Nephron (organoid): Measurements from ENCODE around the gene ZNF670.
"Not testable (repeated sequence)": the region's sequence is repeated elsewhere in the genome, so short reads cannot be mapped to it uniquely, and the experiment has no call there.

ENCODE experiments used
- H3K27ac Mint-ChIP-seq, 3 experiments: 2 replicates each; pipeline ENCODE4 v1.8.0; 2020; ENCODE audit warnings: mixed read lengths in 3 of 3, mild to moderate bottlenecking in 2 of 3, moderate library complexity in 1 of 3
- H3K27me3 Mint-ChIP-seq: 2 replicates; pipeline ENCODE4 v1.8.0; 2021; ENCODE audit warnings: low read depth, mild to moderate bottlenecking, moderate library complexity, mixed read lengths
- H3K36me3 Mint-ChIP-seq: 2 replicates; pipeline ENCODE4 v1.8.0; 2020; ENCODE audit warnings: low read depth, mixed read lengths
- H3K4me1 Mint-ChIP-seq: 2 replicates; pipeline ENCODE4 v1.8.0; 2020; ENCODE audit warnings: mixed read lengths
- H3K4me3 Mint-ChIP-seq, 3 experiments: 2 replicates each; pipeline ENCODE4 v1.8.0; 2020; ENCODE audit warnings: mild to moderate bottlenecking in 3 of 3, mixed read lengths in 3 of 3, moderate library complexity in 2 of 3
- H3K9me3 Mint-ChIP-seq: 2 replicates; pipeline ENCODE4 v1.8.0; 2020; ENCODE audit warnings: mixed read lengths
- CTCF ChIP-seq, 3 experiments: fragments of 200-600 bp; sonication (generic); IDR thresholded peaks; one replicate each; pipeline ENCODE4 v1.5.0; 2021; ENCODE audit warnings: antibody characterized with exemption in 3 of 3; ENCODE audit not compliant: unreplicated experiment in 3 of 3

Gene ZNF670

GRCh38 chr1:247056071-247056470 is 22.5 kb downstream of the ZNF670 start:
- Mint-ChIP-seq H3K36me3 (peaks cover 86% of the 10 kb centered on the region), H3K9me3 (peaks cover 75% of the 10 kb centered on the region), H3K4me1 (no peaks in the 10 kb centered on the region), H3K27ac (no peak overlapping the region), H3K4me3 (no peak overlapping the region), H3K27me3 (peaks cover 3% of the 10 kb centered on the region)
- TF ChIP-seq CTCF (IDR thresholded peaks at IDR 0.05; ENCODE audit: unreplicated experiment in 3 of 3) = no peak

DNA sequence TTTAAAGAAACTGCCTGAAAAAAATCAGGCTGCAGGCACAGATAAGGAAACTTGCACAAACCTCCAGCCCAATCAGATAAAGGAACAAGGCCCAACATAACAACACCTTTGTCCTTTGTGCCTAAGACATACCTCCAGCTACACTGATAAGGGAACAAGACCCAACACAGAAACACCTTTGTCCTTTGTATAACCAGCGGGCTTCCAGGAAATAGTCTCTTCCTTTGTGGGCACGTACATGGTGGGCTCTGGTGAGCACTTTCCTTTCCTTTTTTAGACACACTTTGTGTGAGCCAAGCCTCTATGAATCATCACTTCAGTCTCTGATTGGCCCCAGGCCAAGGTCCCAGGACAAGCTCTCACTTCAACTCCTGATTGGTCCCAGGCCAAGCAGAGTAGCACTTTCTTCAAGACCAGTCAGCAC is 23.6 kb downstream of the ZNF670 start:
- Mint-ChIP-seq H3K27ac (no peak overlapping the region), H3K4me1 (no peaks in the 10 kb centered on the region), H3K27me3 (peaks cover 3% of the 10 kb centered on the region), H3K4me3 (no peak overlapping the region), H3K9me3 (peaks cover 79% of the 10 kb centered on the region), H3K36me3 (peaks cover 83% of the 10 kb centered on the region)
- no peak for TF ChIP-seq CTCF (IDR thresholded peaks at IDR 0.05; ENCODE audit: unreplicated experiment in 3 of 3)

DNA sequence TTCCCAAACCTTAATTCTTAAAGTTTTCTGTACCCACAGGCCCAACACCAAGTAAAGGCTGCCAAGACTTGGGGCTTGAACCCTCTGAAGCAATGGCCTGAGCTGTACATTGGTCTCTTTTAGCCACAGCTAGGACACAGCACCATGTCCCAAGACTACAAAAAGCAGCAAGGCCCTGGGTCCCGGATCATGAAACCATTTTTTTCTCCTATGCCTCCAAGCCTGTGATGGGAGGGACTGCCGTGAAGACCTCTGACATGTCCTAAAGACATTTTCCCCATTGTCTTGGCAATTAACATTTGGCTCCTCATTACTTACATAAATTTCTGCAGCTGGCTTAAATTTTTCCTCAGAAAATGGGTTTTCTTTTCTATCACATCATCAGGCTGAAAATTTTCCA is 30.9 kb downstream of the ZNF670 start:
- H3K4me3 Mint-ChIP-seq = no peak overlapping the region
- H3K4me1 Mint-ChIP-seq = no peaks in the 10 kb centered on the region
- TF ChIP-seq CTCF (IDR thresholded peaks at IDR 0.05; ENCODE audit: unreplicated experiment in 3 of 3) = no peak
- no peaks in the 10 kb centered on the region for H3K27me3 Mint-ChIP-seq
- no peak overlapping the region for H3K27ac Mint-ChIP-seq
- H3K9me3 Mint-ChIP-seq = peaks cover 82% of the 10 kb centered on the region
- H3K36me3 Mint-ChIP-seq = peaks cover 80% of the 10 kb centered on the region

- H3K4me1 Mint-ChIP-seq = no peaks in the 10 kb centered on the region
- no peak for TF ChIP-seq CTCF (IDR thresholded peaks at IDR 0.05; ENCODE audit: unreplicated experiment in 3 of 3)
- H3K27me3 Mint-ChIP-seq = no peaks in the 10 kb centered on the region
- no peak overlapping the region for H3K4me3 Mint-ChIP-seq
- H3K27ac Mint-ChIP-seq = no peak overlapping the region
- peaks cover 82% of the 10 kb centered on the region for H3K9me3 Mint-ChIP-seq
- H3K36me3 Mint-ChIP-seq = peaks cover 80% of the 10 kb centered on the region
Measured at GRCh38 chr1:247047260-247047659, 31.4 kb downstream of the ZNF670 start.

DNA sequence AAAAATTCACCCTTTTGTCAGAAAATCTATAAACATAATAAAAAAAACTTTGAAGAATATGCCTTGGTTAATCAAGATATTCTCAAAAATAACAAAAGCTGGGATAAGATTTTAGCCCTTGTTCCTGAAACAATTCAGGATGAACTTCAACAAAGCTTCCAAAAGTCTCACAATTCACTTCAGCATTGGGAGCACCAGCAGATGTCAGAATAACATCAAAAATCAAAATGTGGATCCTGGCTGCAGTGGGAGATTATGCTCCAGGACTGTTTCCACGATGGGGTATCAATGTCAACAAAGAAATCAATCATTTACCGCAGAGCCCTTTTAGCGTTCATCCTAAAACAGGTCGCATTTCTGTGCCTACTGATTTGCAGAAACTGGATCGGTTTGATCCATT is 35.2 kb downstream of the ZNF670 start:
- H3K27me3 Mint-ChIP-seq = no peaks in the 10 kb centered on the region
- H3K27ac Mint-ChIP-seq = no peak overlapping the region
- peaks cover 74% of the 10 kb centered on the region for H3K9me3 Mint-ChIP-seq
- peaks cover 92% of the 10 kb centered on the region for H3K36me3 Mint-ChIP-seq
- no peak for TF ChIP-seq CTCF (IDR thresholded peaks at IDR 0.05; ENCODE audit: unreplicated experiment in 3 of 3)
- H3K4me3 Mint-ChIP-seq = no peak overlapping the region
- H3K4me1 Mint-ChIP-seq = no peaks in the 10 kb centered on the region

DNA sequence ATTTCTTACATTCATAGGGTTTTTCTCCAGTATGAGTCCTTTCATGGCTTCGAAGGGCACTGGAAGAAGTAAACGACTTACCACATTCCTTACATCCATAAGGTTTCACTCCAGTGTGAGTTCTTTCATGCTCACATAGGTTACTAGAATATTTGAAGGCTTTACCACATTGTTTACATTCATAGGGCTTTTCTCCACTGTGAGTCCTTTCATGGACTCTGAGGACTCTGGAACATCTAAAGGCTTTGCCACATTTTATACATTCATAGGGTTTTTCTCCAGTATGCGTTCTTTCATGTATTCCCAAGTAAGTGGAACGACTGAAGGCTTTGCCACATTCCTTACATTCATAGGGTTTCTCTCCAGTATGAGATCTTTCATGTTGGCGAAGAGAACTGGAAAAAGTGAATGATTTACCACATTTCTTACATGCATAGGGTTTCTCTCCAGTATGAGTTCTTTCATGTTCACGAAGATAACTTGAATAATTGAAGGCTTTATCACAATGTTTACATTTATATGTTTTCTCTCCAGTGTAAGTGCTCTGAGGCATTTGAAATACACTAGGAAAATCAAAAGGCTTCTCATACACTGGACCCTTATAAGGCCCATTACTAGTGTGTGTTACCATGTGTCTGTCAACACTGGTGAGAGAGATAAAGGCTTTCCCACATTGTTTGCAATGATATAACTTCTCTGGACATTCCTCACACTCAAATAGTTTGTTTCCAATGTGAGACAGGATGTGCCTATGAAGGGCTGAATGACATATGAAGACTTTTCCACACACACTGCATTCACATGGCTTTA is 40.9 kb downstream of the ZNF670 start:
- peaks cover 81% of the 10 kb centered on the region for H3K9me3 Mint-ChIP-seq
- no peak overlapping the region for H3K27ac Mint-ChIP-seq
- peaks cover 99% of the 10 kb centered on the region for H3K36me3 Mint-ChIP-seq
- H3K4me3 Mint-ChIP-seq = no peak overlapping the region
- TF ChIP-seq CTCF (IDR thresholded peaks at IDR 0.05; ENCODE audit: unreplicated experiment in 3 of 3) = no peak
- no peaks in the 10 kb centered on the region for H3K4me1 Mint-ChIP-seq
- no peaks in the 10 kb centered on the region for H3K27me3 Mint-ChIP-seq

- Mint-ChIP-seq H3K36me3 (peaks cover 46% of the 10 kb centered on the region), H3K9me3 (peaks cover 72% of the 10 kb centered on the region)
- H3K4me1 Mint-ChIP-seq, H3K27me3 Mint-ChIP-seq, H3K4me3 Mint-ChIP-seq, H3K27ac Mint-ChIP-seq: not testable (repeated sequence)
Measured at GRCh38 chr1:247032306-247032705, 46.3 kb downstream of the ZNF670 start.
